Activated naive CD4-positive, alpha-beta T cell treated with anti-CD3 and anti-CD28 coated beads, Interleukin-2, amount 50 U/mL, for 16 hours (primary cell): ENCODE measurements around the gene TBX5.

Experiments
- DNase-seq: peaks from one replicate; pipeline ENCODE4 v3.0.0-alpha.2; 2020

Gene TBX5

GRCh38 chr12:114314974-114315720 lies 90.8 kb downstream of the TBX5 start:
- no peak for DNase-seq

- DNase-seq: no peak
These were observed 91.5 kb downstream of the TBX5 start for GRCh38 chr12:114314403-114314802.

DNA sequence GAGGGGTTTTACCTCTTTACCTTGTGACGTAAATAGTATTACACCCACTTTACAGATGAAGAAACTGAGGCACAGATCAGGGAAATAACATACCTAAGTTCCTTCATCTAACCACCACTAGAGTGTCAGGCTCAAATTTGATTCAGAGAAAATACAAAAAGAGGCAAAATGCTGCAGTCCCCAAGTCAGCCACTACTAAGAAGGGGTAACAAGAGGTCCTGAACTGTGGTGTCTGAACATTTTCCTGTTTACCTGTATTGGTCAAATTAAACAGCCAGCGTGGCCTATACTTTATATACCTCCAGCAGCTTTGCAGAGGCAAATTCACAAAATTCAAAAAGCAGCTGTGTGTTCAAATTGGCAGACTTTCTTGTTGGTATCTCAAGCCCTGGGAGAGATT lies 92.0 kb downstream of the TBX5 start:
- DNase-seq: no peak

DNA sequence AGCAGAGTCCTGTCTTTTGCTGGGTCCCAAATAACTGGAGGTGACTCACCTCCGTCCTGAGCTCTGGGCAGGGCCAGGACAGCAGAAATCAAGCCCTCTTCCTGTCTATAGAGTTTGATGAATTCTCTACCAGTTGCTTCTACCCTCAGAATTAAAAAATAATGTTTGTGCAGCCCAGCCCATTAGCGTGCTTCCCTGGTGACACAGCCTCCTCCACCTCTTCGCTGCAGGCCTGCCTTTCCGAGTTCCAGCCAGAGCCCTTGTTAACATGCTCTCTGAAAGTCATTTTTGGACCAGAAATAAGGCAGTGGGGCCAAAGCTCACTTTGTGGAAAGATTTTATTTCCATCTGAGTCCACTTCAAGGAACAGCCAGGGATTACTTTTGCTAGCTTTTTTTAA lies 94.0 kb downstream of the TBX5 start:
- no peak for DNase-seq

- DNase-seq: no peak
These were observed 99.3 kb downstream of the TBX5 start for GRCh38 chr12:114306646-114307045.

DNA sequence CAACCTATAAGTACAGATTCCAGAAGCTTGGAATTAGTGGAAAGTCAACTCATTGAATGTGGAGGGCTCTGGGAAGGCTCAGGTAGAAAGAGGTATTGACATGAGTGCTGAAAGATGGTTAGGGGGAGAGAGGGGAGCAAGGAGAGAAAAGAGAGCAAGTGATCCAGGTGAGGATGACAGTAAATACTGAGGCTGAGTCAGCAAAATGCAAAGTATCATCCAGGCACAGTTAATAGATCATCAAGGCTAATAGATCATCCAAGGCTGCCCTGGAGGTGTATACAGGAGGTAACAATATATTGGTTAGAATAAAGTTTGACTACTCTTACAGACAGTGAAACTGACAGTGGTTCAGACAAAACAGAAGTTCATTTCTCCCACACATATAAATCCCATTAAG lies 100.5 kb downstream of the TBX5 start:
- no peak for DNase-seq
